Upper lobe of left lung (tissue), 6 donors: ENCODE measurements around the gene WASF3. TPM values are rescaled to one million over a fixed set of nuclear protein-coding genes. Genes with fewer than 3 reads are reported as not detected.
"Not testable (repeated sequence)": the region's sequence is repeated elsewhere in the genome, so short reads cannot be mapped to it uniquely, and the experiment has no call there.

ENCODE experiments used
- ATAC-seq, 2 donors: fragments of 200-7000 bp; cut with Tn5 transposase; one replicate each; pipeline ENCODE4 v1.9.1; 2022; ENCODE audit warnings: mild to moderate bottlenecking in 2 of 2, moderate library complexity in 2 of 2; ENCODE audit not compliant: low FRiP score in 2 of 2
- DNase-seq, 2 donors: peaks; one replicate each; pipeline ENCODE4 v3.0.0-alpha.2; 2019 to 2020
- H3K27ac ChIP-seq, 4 donors: fragments of 200-600 bp; sonication (generic); one replicate each; pipeline ENCODE4 v1.5.1; 2016 to 2019
- H3K27me3 ChIP-seq, 4 donors: fragments of 200-600 bp; sonication (generic); one replicate each; pipeline ENCODE4 v1.5.1; 2017 to 2019
- H3K36me3 ChIP-seq, 4 donors: fragments of 200-600 bp; sonication (generic); one replicate each; pipeline ENCODE4 v1.5.1; 2016 to 2019
- H3K4me1 ChIP-seq, 4 donors: fragments of 200-600 bp; sonication (generic); one replicate each; pipeline ENCODE4 v1.5.1; 2018 to 2019
- H3K4me3 ChIP-seq, 4 donors: fragments of 200-600 bp; sonication (generic); one replicate each; pipeline ENCODE4 v1.5.1; 2017 to 2019; ENCODE audit warnings: mild to moderate bottlenecking in 2 of 4, moderate library complexity in 1 of 4
- H3K9me3 ChIP-seq, 4 donors: fragments of 200-600 bp; sonication (generic); one replicate each; pipeline ENCODE4 v1.5.1; 2018 to 2019
- CTCF ChIP-seq, 6 experiments: fragments of 450-650 bp in 4 of 6; fragments of 200-600 bp in 2 of 6; sonication (generic) in 2 of 6; IDR thresholded peaks; one replicate each; pipeline ENCODE4 v1.5.1; 2016 to 2019; ENCODE audit warnings: antibody characterized with exemption in 6 of 6
- EP300 ChIP-seq, 4 donors: sonication (generic); formaldehyde crosslinking; IDR thresholded peaks; one replicate each; pipeline ENCODE4 v1.5.1; 2017; ENCODE audit warnings: antibody characterized with exemption in 4 of 4, control low read depth in 2 of 4
- POLR2A ChIP-seq, 4 donors: fragments of 450-650 bp; IDR thresholded peaks; one replicate each; pipeline ENCODE4 v1.5.1; 2016 to 2017; ENCODE audit warnings: antibody characterized with exemption in 4 of 4, mild to moderate bottlenecking in 2 of 4
- POLR2AphosphoS5 ChIP-seq, 2 donors: sonication (generic); formaldehyde crosslinking; IDR thresholded peaks; one replicate each; pipeline ENCODE4 v1.5.1; 2017; ENCODE audit warnings: antibody characterized with exemption in 2 of 2
- WGBS, 2 donors: methylation state at CpG; one replicate each; pipeline ENCODE4 v1.1.5; 2017 to 2018; 5-methylcytosine and 5-hydroxymethylcytosine counted together
- total RNA-seq, 6 donors: library from RNA; depleted of rRNA in 4 of 6; stranded (reverse); fragments of >200 nt in 4 of 6; gene quantifications; one replicate each; pipeline versions ENCODE4 v1.1.0 to v1.2.1, GENCODE V29; 2016 to 2021
- donor health status: DM: no; HTN: no; CAD: no; lungs with moderate emphysema.
- donor health status: DM: no; HTN: yes; CAD: no; lungs with severe emphysema.

Gene WASF3
- total RNA-seq, 6 donors from 2014 or later, result 12.6 to 23.0 (median 20.2) TPM

- no peaks in the 10 kb centered on the region for H3K36me3 ChIP-seq
- H3K4me1 ChIP-seq, result no peaks in the 10 kb centered on the region
- no peak for DNase-seq
- H3K27me3 ChIP-seq, result no peaks in the 10 kb centered on the region
- no peaks in the 10 kb centered on the region for H3K9me3 ChIP-seq
- ATAC-seq, result no peak
- H3K27ac ChIP-seq, result no peak overlapping the region
- no peak for TF ChIP-seq EP300 (IDR thresholded peaks at IDR 0.05)
- TF ChIP-seq CTCF (IDR thresholded peaks at IDR 0.05), result no peak
- no peak for TF ChIP-seq POLR2A (IDR thresholded peaks at IDR 0.05)
- WGBS, 2 donors, result 80 to 85% methylated on average over 5 of the region's 5 CpGs
- H3K4me3 ChIP-seq, result no peak overlapping the region
These were observed 164.8 kb downstream of the WASF3 start for GRCh38 chr13:26722321-26722720.

GRCh38 chr13:26723620-26724019 lies 166.1 kb downstream of the WASF3 start:
- not testable (repeated sequence) for H3K4me1 ChIP-seq, H3K27ac ChIP-seq, H3K36me3 ChIP-seq, ATAC-seq, H3K9me3 ChIP-seq, H3K4me3 ChIP-seq, H3K27me3 ChIP-seq, DNase-seq
- 98% methylated on average over 9 of the region's 31 CpGs; no CpG with 5 or more reads in 1 of the 2 donors for WGBS, 2 donors

GRCh38 chr13:26726684-26727083 lies 169.2 kb downstream of the WASF3 start:
- H3K4me1 ChIP-seq, result no peaks in the 10 kb centered on the region
- WGBS, 2 donors, result 90% methylated on average over 8 of the region's 8 CpGs
- no peak overlapping the region for H3K27ac ChIP-seq

GRCh38 chr13:26727122-26727521 lies 169.6 kb downstream of the WASF3 start:
- Histone ChIP-seq H3K4me1 (no peaks in the 10 kb centered on the region), H3K27me3 (no peaks in the 10 kb centered on the region), H3K4me3 (no peak overlapping the region), H3K27ac (no peak overlapping the region), H3K36me3 (no peaks in the 10 kb centered on the region), H3K9me3 (no peaks in the 10 kb centered on the region)
- no peak for DNase-seq
- no peak for TF ChIP-seq POLR2A (IDR thresholded peaks at IDR 0.05)
- TF ChIP-seq POLR2AphosphoS5 (IDR thresholded peaks at IDR 0.05), result no peak
- TF ChIP-seq EP300 (IDR thresholded peaks at IDR 0.05), result no peak
- no peak for TF ChIP-seq CTCF (IDR thresholded peaks at IDR 0.05)
- no peak for ATAC-seq
- WGBS, 2 donors, result 83 to 84% methylated on average over 3 of the region's 3 CpGs

More at GRCh38 chr13:26726684-26727083, 169.2 kb downstream of the WASF3 start:
- TF ChIP-seq POLR2A (IDR thresholded peaks at IDR 0.05), result no peak
- TF ChIP-seq POLR2AphosphoS5 (IDR thresholded peaks at IDR 0.05), result no peak
- TF ChIP-seq CTCF (IDR thresholded peaks at IDR 0.05), result no peak
- TF ChIP-seq EP300 (IDR thresholded peaks at IDR 0.05), result no peak
- no peaks in the 10 kb centered on the region for H3K9me3 ChIP-seq
- ATAC-seq (no peak), DNase-seq (no peak)
- H3K27me3 ChIP-seq, result no peaks in the 10 kb centered on the region
- H3K36me3 ChIP-seq, result no peaks in the 10 kb centered on the region
- no peak overlapping the region for H3K4me3 ChIP-seq

- Histone ChIP-seq H3K4me1 (no peaks in the 10 kb centered on the region), H3K36me3 (no peaks in the 10 kb centered on the region), H3K4me3 (no peak overlapping the region), H3K9me3 (no peaks in the 10 kb centered on the region), H3K27me3 (no peaks in the 10 kb centered on the region), H3K27ac (no peak overlapping the region)
- TF ChIP-seq POLR2A (IDR thresholded peaks at IDR 0.05), result no peak
- no peak for TF ChIP-seq POLR2AphosphoS5 (IDR thresholded peaks at IDR 0.05)
- no peak for TF ChIP-seq CTCF (IDR thresholded peaks at IDR 0.05)
- TF ChIP-seq EP300 (IDR thresholded peaks at IDR 0.05), result no peak
- no peak for DNase-seq
- ATAC-seq, result no peak
These were observed 170.2 kb downstream of the WASF3 start for GRCh38 chr13:26727633-26728032.
